MCF 10A (cell line): ENCODE measurements around the gene ZNF385A. TPM values are rescaled to one million over a fixed set of nuclear protein-coding genes. Genes with fewer than 3 reads are reported as not detected.

ENCODE experiments used
- BruUV-seq: library from RNA; stranded (reverse); fragments of 400-500 nt; replicated peaks from 2 replicates; lab custom pipeline; 2021; lab: Mats Ljungman, UMichigan
- CTCF ChIA-PET: fragments of 300-600 bp; sonication (Branson Sonifier 250); formaldehyde crosslinking; extraction: SDS; loops from one replicate; lab custom pipeline; 2021; ENCODE audit warnings: antibody characterized with exemption, inconsistent platforms; lab: Yijun Ruan, JAX
- POLR2A ChIA-PET: fragments of 300-600, 350-650 bp; sonication (Branson Sonifier 250); formaldehyde crosslinking; extraction: SDS; loops from one replicate; lab custom pipeline; 2020; ENCODE audit warnings: antibody characterized with exemption, inconsistent platforms; lab: Yijun Ruan, JAX
- DNase-seq: peaks from one replicate; pipeline ENCODE4 v3.0.0-alpha.2; 2018; ENCODE audit not compliant: unreplicated experiment
- H3K27ac Mint-ChIP-seq: one replicate; pipeline ENCODE4 v1.8.0; 2022; ENCODE audit warnings: mild to moderate bottlenecking, low read depth, mixed read lengths; ENCODE audit not compliant: unreplicated experiment
- H3K27me3 Mint-ChIP-seq: one replicate; pipeline ENCODE4 v1.8.0; 2022; ENCODE audit warnings: mixed read lengths; ENCODE audit not compliant: insufficient read depth, unreplicated experiment
- H3K36me3 Mint-ChIP-seq: one replicate; pipeline ENCODE4 v1.8.0; 2022; ENCODE audit warnings: mild to moderate bottlenecking, moderate library complexity, mixed read lengths; ENCODE audit not compliant: insufficient read depth, unreplicated experiment
- H3K4me1 Mint-ChIP-seq: one replicate; pipeline ENCODE4 v1.8.0; 2022; ENCODE audit warnings: mixed read lengths; ENCODE audit not compliant: insufficient read depth, unreplicated experiment
- H3K4me3 Mint-ChIP-seq: one replicate; pipeline ENCODE4 v1.8.0; 2022; ENCODE audit warnings: mild to moderate bottlenecking, moderate library complexity, mixed read lengths; ENCODE audit not compliant: unreplicated experiment
- H3K9me3 Mint-ChIP-seq: one replicate; pipeline ENCODE4 v1.8.0; 2022; ENCODE audit warnings: mixed read lengths; ENCODE audit not compliant: unreplicated experiment
- CTCF ChIP-seq: fragments of 200-600 bp; IDR thresholded peaks from one replicate; pipeline ENCODE4 v1.8.0; 2022; ENCODE audit warnings: antibody characterized with exemption, mild to moderate bottlenecking; ENCODE audit not compliant: unreplicated experiment
- intact Hi-C: fragments of 100-400 bp; cut with micrococcal nuclease; formaldehyde crosslinking; loops from 2 replicates; pipeline ENCODE4 v1.14.1; 2022
- total RNA-seq: library from RNA; stranded (reverse); gene quantifications from 2 replicates; pipeline ENCODE4 v1.2.3, GENCODE V29; 2022

The ZNF385A gene
- total RNA-seq, 1 experiment from 2014 or later: 8.3 TPM

GRCh38 chr12:54358191-54358944 lies 26.2 kb downstream of the ZNF385A start:
- no peak for TF ChIP-seq CTCF
- Mint-ChIP-seq H3K36me3 (no peaks in the 10 kb centered on the region), H3K4me3 (no peak overlapping the region), H3K9me3 (no peaks in the 10 kb centered on the region), H3K27ac (no peak overlapping the region), H3K4me1 (peaks cover 27% of the 10 kb centered on the region), H3K27me3 (no peaks in the 10 kb centered on the region)
- ChIA-PET CTCF (interaction anchor here (0.7 to 6.1 kb wide), 17 partner anchors 10 to 358 kb away, joined by 3 to 57 read pairs (median 6); partner anchors contain the start of gene COPZ1), POLR2A (interaction anchor here (0.6 to 2.8 kb wide), 26 partner anchors 10 to 349 kb away, joined by 3 to 47 read pairs (median 4); partner anchors contain the start of genes CBX5, COPZ1, HNRNPA1 and HOXC8)
- TSS peak; percentile 60 for BruUV-seq
- no peak for DNase-seq
- intact Hi-C loops: no loop called here

- BruUV-seq: no TSS peak
- Mint-ChIP-seq H3K27me3 (no peaks in the 10 kb centered on the region), H3K4me3 (no peak overlapping the region), H3K4me1 (peaks cover 31% of the 10 kb centered on the region), H3K36me3 (no peaks in the 10 kb centered on the region), H3K9me3 (no peaks in the 10 kb centered on the region), H3K27ac (no peak overlapping the region)
- CTCF ChIA-PET: interaction anchor here (0.7 to 6.1 kb wide), 13 partner anchors 11 to 357 kb away, joined by 3 to 40 read pairs (median 5); partner anchors contain the start of gene COPZ1
- intact Hi-C loops: no loop called here
- no peak for TF ChIP-seq CTCF
- no peak for DNase-seq
- POLR2A ChIA-PET: interaction anchor here (0.6 to 2.8 kb wide), 7 partner anchors 16 to 136 kb away, joined by 3 to 47 read pairs (median 4); partner anchors contain the start of genes CBX5, COPZ1 and HNRNPA1
Measured at GRCh38 chr12:54357506-54358190, 26.9 kb downstream of the ZNF385A start.

- Mint-ChIP-seq H3K9me3 (no peaks in the 10 kb centered on the region), H3K4me3 (no peak overlapping the region), H3K27me3 (no peaks in the 10 kb centered on the region), H3K36me3 (no peaks in the 10 kb centered on the region), H3K4me1 (peaks cover 31% of the 10 kb centered on the region), H3K27ac (no peak overlapping the region)
- no peak for TF ChIP-seq CTCF
- CTCF ChIA-PET: interaction anchor here (0.6 to 6.0 kb wide), 11 partner anchors 12 to 369 kb away, joined by 3 to 40 read pairs (median 5); partner anchors contain the start of gene COPZ1
- no peak for DNase-seq
- POLR2A ChIA-PET: interaction anchor here (0.6 to 2.8 kb wide), 4 partner anchors 15 to 77 kb away, joined by 3 to 47 read pairs (median 3); partner anchors contain the start of genes CBX5 and HNRNPA1
- no TSS peak for BruUV-seq
- intact Hi-C loops: no loop called here
Measured at GRCh38 chr12:54356951-54357356, 27.6 kb downstream of the ZNF385A start.
